Neural cell (in vitro differentiated cells): Measurements from ENCODE around the gene UBFD1. TPM values are rescaled to one million over a fixed set of nuclear protein-coding genes. Genes with fewer than 3 reads are reported as not detected.

Experiments
- H2AFZ ChIP-seq: fragments of 200-600, 300-800 bp; sonication (generic), shearing (Covaris generic); 2 replicates; pipeline ENCODE4 v1.6.0; 2014; ENCODE audit warnings: low read depth, mild to moderate bottlenecking, antibody characterized with exemption, low read length, moderate library complexity
- H3F3A ChIP-seq: fragments of 200-600 bp; shearing (Covaris generic); 2 replicates; pipeline ENCODE4 v1.6.1; 2016; ENCODE audit warnings: mild to moderate bottlenecking, moderate library complexity, mixed read lengths, antibody characterized with exemption, low read length; ENCODE audit not compliant: insufficient read depth, poor library complexity, severe bottlenecking
- H3K27ac ChIP-seq: fragments of 200-600, 300-800 bp; sonication (generic), shearing (Covaris generic); 2 replicates; pipeline ENCODE4 v1.5.1; 2014; ENCODE audit warnings: mild to moderate bottlenecking, low read length, moderate library complexity
- H3K27me3 ChIP-seq: fragments of 300-800, 200-600 bp; sonication (generic), shearing (Covaris generic); 2 replicates; pipeline ENCODE4 v1.6.0; 2014; ENCODE audit warnings: mild to moderate bottlenecking, low read depth, low read length, moderate library complexity; ENCODE audit not compliant: insufficient read depth
- H3K36me3 ChIP-seq: fragments of 300-800, 200-600 bp; sonication (generic), shearing (Covaris generic); 2 replicates; pipeline ENCODE4 v1.5.1; 2014; ENCODE audit warnings: mild to moderate bottlenecking, antibody characterized with exemption, low read length, moderate library complexity; ENCODE audit not compliant: insufficient read depth
- H3K4me2 ChIP-seq: fragments of 300-800, 200-600 bp; sonication (generic), shearing (Covaris generic); 2 replicates; pipeline ENCODE4 v1.6.0; 2014; ENCODE audit warnings: mild to moderate bottlenecking, low read length
- H3K4me3 ChIP-seq: fragments of 300-800, 200-600 bp; sonication (generic), shearing (Covaris generic); 2 replicates; pipeline ENCODE4 v1.5.1; 2014; ENCODE audit warnings: mild to moderate bottlenecking, low read length, moderate library complexity
- H3K79me2 ChIP-seq: fragments of 200-600 bp; shearing (Covaris generic); replicated peaks from 2 replicates; pipeline ENCODE4 v1.6.0; 2014; ENCODE audit warnings: mild to moderate bottlenecking, low read length, moderate library complexity; ENCODE audit not compliant: insufficient read depth
- H3K9ac ChIP-seq: fragments of 300-800, 200-600 bp; sonication (generic), shearing (Covaris generic); 2 replicates; pipeline ENCODE4 v1.6.1; 2016; ENCODE audit warnings: mild to moderate bottlenecking, low read length, mixed read lengths
- H3K9me2 ChIP-seq: fragments of 200-600 bp; shearing (Covaris generic); 2 replicates; pipeline ENCODE4 v1.6.1; 2016; ENCODE audit warnings: mild to moderate bottlenecking, low read length, mixed read lengths; ENCODE audit not compliant: insufficient read depth
- H3K9me3 ChIP-seq: fragments of 200-600, 300-800 bp; sonication (generic), shearing (Covaris generic); 2 replicates; pipeline ENCODE4 v1.6.1; 2016; ENCODE audit warnings: mild to moderate bottlenecking, mixed run types, low read length, moderate library complexity, mixed read lengths
- H4K20me1 ChIP-seq: fragments of 200-600 bp; shearing (Covaris generic); 2 replicates; pipeline ENCODE4 v1.6.1; 2016; ENCODE audit warnings: mild to moderate bottlenecking, mixed run types; ENCODE audit not compliant: insufficient read depth
- EP300 ChIP-seq: fragments of 450-650 bp; conservative IDR thresholded peaks from 2 replicates; pipeline ENCODE4 v1.6.1; 2014; ENCODE audit warnings: antibody characterized with exemption, mild to moderate bottlenecking, moderate library complexity; ENCODE audit not compliant: poor library complexity, severe bottlenecking
- EZH2 ChIP-seq: fragments of 200-600, 300-800 bp; shearing (Covaris generic), sonication (generic); IDR thresholded peaks from 2 replicates; pipeline ENCODE4 v1.6.1; 2014; ENCODE audit warnings: antibody characterized with exemption, low read length, borderline replicate concordance, mild to moderate bottlenecking; ENCODE audit not compliant: insufficient read depth, poor library complexity, severe bottlenecking
- MXI1 ChIP-seq: fragments of 450-650 bp; conservative IDR thresholded peaks from 2 replicates; pipeline ENCODE4 v1.6.1; 2014; ENCODE audit warnings: antibody characterized with exemption, mild to moderate bottlenecking; ENCODE audit not compliant: poor library complexity, severe bottlenecking
- POLR2AphosphoS5 ChIP-seq: IDR thresholded peaks from 2 replicates; pipeline ENCODE4 v1.6.1; 2012
- RAD21 ChIP-seq: fragments of 450-650 bp; conservative IDR thresholded peaks from 2 replicates; pipeline ENCODE4 v1.6.1; 2014; ENCODE audit warnings: antibody characterized with exemption, mild to moderate bottlenecking, moderate library complexity
- SMC3 ChIP-seq: fragments of 450-650 bp; conservative IDR thresholded peaks from 2 replicates; pipeline ENCODE4 v1.6.1; 2014; ENCODE audit warnings: antibody characterized with exemption, mild to moderate bottlenecking, moderate library complexity; ENCODE audit not compliant: poor library complexity
- TAF1 ChIP-seq: IDR thresholded peaks from 2 replicates; pipeline ENCODE4 v1.6.1; 2012; ENCODE audit warnings: low read depth
- polyA plus RNA-seq: library from polyadenylated mRNA; depleted of rRNA; stranded (reverse); fragments of >200 nt; gene quantifications from 2 replicates; pipeline ENCODE4 v1.2.3, GENCODE V29; 2014
- TF ChIP-seq, protein P1 (sequence below): IDR thresholded peaks from 2 replicates; pipeline ENCODE4 v1.6.1; 2012; ENCODE audit warnings: borderline replicate concordance
- TF ChIP-seq, protein P2 (sequence below): fragments of 450-650 bp; IDR thresholded peaks from 2 replicates; pipeline ENCODE4 v1.5.1; 2014; ENCODE audit warnings: antibody characterized with exemption, mild to moderate bottlenecking, moderate library complexity; ENCODE audit not compliant: poor library complexity, severe bottlenecking

The UBFD1 gene
- polyA plus RNA-seq, 1 donor from 2014 or later = 94.3 TPM

DNA sequence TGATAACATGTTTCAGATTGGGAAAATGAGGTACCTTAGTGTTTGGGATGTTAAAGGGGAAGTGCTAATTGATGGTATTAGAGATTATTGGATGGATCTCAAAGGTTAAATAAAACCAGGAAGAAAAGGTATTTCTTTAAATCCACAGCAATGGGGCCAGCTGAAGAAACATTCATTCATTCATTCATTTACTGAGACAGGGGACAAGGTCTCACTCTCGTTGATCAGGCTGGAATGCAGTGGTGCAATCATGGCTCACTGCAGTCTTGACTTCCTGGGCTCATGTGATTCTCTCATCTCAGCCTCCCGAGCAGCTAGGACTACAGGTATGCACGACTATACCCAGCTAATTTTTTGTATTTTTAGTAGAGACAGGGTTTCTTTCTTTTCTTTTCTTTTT is 20.1 kb upstream of the UBFD1 start:
- TF ChIP-seq SMC3 = no peak
- TF ChIP-seq, protein P1, sequence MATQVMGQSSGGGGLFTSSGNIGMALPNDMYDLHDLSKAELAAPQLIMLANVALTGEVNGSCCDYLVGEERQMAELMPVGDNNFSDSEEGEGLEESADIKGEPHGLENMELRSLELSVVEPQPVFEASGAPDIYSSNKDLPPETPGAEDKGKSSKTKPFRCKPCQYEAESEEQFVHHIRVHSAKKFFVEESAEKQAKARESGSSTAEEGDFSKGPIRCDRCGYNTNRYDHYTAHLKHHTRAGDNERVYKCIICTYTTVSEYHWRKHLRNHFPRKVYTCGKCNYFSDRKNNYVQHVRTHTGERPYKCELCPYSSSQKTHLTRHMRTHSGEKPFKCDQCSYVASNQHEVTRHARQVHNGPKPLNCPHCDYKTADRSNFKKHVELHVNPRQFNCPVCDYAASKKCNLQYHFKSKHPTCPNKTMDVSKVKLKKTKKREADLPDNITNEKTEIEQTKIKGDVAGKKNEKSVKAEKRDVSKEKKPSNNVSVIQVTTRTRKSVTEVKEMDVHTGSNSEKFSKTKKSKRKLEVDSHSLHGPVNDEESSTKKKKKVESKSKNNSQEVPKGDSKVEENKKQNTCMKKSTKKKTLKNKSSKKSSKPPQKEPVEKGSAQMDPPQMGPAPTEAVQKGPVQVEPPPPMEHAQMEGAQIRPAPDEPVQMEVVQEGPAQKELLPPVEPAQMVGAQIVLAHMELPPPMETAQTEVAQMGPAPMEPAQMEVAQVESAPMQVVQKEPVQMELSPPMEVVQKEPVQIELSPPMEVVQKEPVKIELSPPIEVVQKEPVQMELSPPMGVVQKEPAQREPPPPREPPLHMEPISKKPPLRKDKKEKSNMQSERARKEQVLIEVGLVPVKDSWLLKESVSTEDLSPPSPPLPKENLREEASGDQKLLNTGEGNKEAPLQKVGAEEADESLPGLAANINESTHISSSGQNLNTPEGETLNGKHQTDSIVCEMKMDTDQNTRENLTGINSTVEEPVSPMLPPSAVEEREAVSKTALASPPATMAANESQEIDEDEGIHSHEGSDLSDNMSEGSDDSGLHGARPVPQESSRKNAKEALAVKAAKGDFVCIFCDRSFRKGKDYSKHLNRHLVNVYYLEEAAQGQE = no peak
- Histone ChIP-seq H3F3A (no peaks in the 10 kb centered on the region), H3K4me3 (no peak overlapping the region), H3K4me2 (no peak overlapping the region), H3K36me3 (no peaks in the 10 kb centered on the region), H4K20me1 (no peaks in the 10 kb centered on the region), H3K9me2 (no peaks in the 10 kb centered on the region), H3K79me2 (no peaks in the 10 kb centered on the region), H3K9ac (no peak overlapping the region), H3K27ac (no peak overlapping the region), H2AFZ (no peak overlapping the region), H3K9me3 (no peaks in the 10 kb centered on the region), H3K27me3 (no peaks in the 10 kb centered on the region)

DNA sequence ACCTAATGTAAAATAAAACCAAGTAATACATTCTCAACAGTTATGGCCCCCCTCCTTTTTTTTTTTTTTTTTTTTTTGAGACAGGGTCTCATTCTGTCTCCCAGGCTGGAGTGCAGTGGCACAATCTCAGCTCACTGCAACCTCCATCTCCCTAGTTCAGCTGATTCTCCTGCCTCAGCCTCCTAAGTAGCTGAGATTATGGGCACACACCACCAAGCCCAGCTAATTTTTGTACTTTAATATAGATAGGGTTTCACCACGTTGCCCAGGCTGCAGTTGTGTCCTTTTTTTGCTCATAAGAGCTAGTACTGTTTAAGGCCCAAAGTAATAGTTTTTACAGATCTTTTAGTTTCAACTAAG is 18.6 kb upstream of the UBFD1 start:
- Histone ChIP-seq H3K27ac (no peak overlapping the region), H3K4me2 (no peak overlapping the region), H3K4me3 (no peak overlapping the region), H3F3A (no peaks in the 10 kb centered on the region), H3K9ac (no peak overlapping the region), H3K27me3 (no peaks in the 10 kb centered on the region), H4K20me1 (no peaks in the 10 kb centered on the region), H2AFZ (no peak overlapping the region), H3K9me2 (no peaks in the 10 kb centered on the region), H3K36me3 (no peaks in the 10 kb centered on the region), H3K9me3 (no peaks in the 10 kb centered on the region), H3K79me2 (no peaks in the 10 kb centered on the region)
- TF ChIP-seq SMC3 (no peak), MXI1 (no peak), TAF1 (no peak), EZH2 (no peak), POLR2AphosphoS5 (no peak), RAD21 (no peak), EP300 (no peak)
- TF ChIP-seq, protein P1 = no peak
- TF ChIP-seq, protein P2, sequence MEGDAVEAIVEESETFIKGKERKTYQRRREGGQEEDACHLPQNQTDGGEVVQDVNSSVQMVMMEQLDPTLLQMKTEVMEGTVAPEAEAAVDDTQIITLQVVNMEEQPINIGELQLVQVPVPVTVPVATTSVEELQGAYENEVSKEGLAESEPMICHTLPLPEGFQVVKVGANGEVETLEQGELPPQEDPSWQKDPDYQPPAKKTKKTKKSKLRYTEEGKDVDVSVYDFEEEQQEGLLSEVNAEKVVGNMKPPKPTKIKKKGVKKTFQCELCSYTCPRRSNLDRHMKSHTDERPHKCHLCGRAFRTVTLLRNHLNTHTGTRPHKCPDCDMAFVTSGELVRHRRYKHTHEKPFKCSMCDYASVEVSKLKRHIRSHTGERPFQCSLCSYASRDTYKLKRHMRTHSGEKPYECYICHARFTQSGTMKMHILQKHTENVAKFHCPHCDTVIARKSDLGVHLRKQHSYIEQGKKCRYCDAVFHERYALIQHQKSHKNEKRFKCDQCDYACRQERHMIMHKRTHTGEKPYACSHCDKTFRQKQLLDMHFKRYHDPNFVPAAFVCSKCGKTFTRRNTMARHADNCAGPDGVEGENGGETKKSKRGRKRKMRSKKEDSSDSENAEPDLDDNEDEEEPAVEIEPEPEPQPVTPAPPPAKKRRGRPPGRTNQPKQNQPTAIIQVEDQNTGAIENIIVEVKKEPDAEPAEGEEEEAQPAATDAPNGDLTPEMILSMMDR = no peak
